Measurements from ENCODE around the gene NTM.

Gene NTM

DNA sequence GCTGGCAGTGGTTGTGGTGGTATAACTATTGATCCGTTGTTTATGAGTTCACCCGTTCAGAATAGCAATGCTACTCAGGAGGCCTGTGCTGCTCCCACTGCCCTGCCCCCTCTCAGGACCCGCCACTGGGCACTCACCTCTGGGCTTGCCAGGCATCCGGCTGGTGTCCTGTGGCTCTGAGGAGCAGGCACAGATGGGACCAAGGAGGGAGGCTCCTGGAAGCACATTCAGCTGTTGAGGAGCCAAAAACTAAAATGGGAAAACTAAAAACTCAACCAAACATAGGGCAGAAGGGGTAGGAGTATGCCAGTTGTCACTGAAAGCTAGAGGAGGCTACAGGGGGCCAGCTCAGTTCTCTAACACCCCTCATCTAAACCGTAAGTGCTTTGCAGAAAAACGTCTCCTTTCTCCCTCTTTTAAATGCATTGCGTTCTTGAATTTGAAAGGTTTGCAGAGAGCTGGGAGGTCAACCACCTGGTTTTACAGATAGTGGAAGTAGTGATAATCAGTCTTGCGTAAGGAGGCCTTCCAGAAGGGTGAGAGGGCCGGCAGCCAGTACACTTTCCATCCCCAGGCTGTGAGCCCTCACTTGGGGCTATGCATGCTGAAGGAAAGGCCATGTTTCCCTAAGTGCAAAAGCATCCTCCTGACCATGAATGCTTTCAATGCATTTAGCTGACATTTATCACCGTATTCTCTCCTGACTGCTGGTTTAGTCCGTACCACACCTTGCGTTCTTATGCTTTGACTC, 547.4 kb downstream of the NTM start:
- Histone ChIP-seq H3K4me2 (ENCODE audit: low read length) (no peak overlapping the region), H3K9me3 (ENCODE audit: insufficient read depth, low read length) (no peaks in the 10 kb centered on the region), H2AFZ (ENCODE audit: low read depth, low read length) (no peak overlapping the region), H3K27me3 (ENCODE audit: low read depth, low read length) (peaks cover 14% of the 10 kb centered on the region; the same call in 1 of the 2 replicates), H3K4me3 (ENCODE audit: low read length) (no peak overlapping the region), H3K4me1 (ENCODE audit: low read length) (no peaks in the 10 kb centered on the region), H3K36me3 (replicated peaks; ENCODE audit: low read depth, low read length) (no peaks in the 10 kb centered on the region), H3K79me2 (ENCODE audit: low read length) (no peaks in the 10 kb centered on the region), H4K20me1 (ENCODE audit: insufficient read depth, low read length) (no peaks in the 10 kb centered on the region), H3K27ac (ENCODE audit: low read length) (no peak overlapping the region), H3K9ac (ENCODE audit: low read length) (no peak overlapping the region)
- no peak for TF ChIP-seq EZH2phosphoT487 (IDR thresholded peaks at IDR 0.05; ENCODE audit: low read depth)
- TF ChIP-seq, protein P1, sequence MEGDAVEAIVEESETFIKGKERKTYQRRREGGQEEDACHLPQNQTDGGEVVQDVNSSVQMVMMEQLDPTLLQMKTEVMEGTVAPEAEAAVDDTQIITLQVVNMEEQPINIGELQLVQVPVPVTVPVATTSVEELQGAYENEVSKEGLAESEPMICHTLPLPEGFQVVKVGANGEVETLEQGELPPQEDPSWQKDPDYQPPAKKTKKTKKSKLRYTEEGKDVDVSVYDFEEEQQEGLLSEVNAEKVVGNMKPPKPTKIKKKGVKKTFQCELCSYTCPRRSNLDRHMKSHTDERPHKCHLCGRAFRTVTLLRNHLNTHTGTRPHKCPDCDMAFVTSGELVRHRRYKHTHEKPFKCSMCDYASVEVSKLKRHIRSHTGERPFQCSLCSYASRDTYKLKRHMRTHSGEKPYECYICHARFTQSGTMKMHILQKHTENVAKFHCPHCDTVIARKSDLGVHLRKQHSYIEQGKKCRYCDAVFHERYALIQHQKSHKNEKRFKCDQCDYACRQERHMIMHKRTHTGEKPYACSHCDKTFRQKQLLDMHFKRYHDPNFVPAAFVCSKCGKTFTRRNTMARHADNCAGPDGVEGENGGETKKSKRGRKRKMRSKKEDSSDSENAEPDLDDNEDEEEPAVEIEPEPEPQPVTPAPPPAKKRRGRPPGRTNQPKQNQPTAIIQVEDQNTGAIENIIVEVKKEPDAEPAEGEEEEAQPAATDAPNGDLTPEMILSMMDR (IDR thresholded peaks at IDR 0.05; ENCODE audit: low read depth, low read length) = no peak

- TF ChIP-seq EZH2phosphoT487 (IDR thresholded peaks at IDR 0.05; ENCODE audit: low read depth) = no peak
- TF ChIP-seq, protein P1 (IDR thresholded peaks at IDR 0.05; ENCODE audit: low read depth, low read length) = no peak
- H3K4me3 ChIP-seq (ENCODE audit: low read length) = no peak overlapping the region
- H3K79me2 ChIP-seq (ENCODE audit: low read length) = no peaks in the 10 kb centered on the region
- H4K20me1 ChIP-seq (ENCODE audit: insufficient read depth, low read length) = no peaks in the 10 kb centered on the region
- H3K9me3 ChIP-seq (ENCODE audit: insufficient read depth, low read length) = no peaks in the 10 kb centered on the region
- no peak overlapping the region for H3K27ac ChIP-seq (ENCODE audit: low read length)
- H3K4me2 ChIP-seq (ENCODE audit: low read length) = no peak overlapping the region
- no peak overlapping the region for H2AFZ ChIP-seq (ENCODE audit: low read depth, low read length)
- no peaks in the 10 kb centered on the region for H3K4me1 ChIP-seq (ENCODE audit: low read length)
- H3K36me3 ChIP-seq (replicated peaks; ENCODE audit: low read depth, low read length) = no peaks in the 10 kb centered on the region
- no peak overlapping the region for H3K9ac ChIP-seq (ENCODE audit: low read length)
- peaks cover 15% of the 10 kb centered on the region; the same call in 1 of the 2 replicates for H3K27me3 ChIP-seq (ENCODE audit: low read depth, low read length)
Observed at GRCh38 chr11:131918663-131919062, 548.2 kb downstream of the NTM start.

DNA sequence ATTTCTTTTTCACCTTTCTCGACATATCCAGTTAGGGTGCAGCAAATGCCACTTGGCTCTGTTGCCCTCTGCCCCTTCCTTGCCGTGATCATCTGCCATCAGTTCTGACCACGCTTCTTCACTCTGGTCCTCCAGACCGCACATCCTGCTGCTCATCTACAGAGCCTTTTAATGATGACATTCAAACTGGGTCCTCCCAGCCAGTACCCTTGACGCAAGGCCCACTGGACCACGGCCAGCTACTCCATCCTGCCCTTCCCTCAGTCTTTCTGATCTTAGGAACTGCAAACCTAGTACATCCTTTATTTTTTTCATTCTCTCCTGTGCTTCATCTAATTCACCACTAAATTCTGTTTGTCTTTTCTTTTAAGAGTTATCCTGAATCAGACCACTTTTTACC, 551.8 kb downstream of the NTM start:
- H3K9ac ChIP-seq (ENCODE audit: low read length) = no peak overlapping the region
- H3K4me3 ChIP-seq (ENCODE audit: low read length) = no peak overlapping the region
- no peak overlapping the region for H2AFZ ChIP-seq (ENCODE audit: low read depth, low read length)
- H3K4me2 ChIP-seq (ENCODE audit: low read length) = no peak overlapping the region
- TF ChIP-seq, protein P1 (IDR thresholded peaks at IDR 0.05; ENCODE audit: low read depth, low read length) = no peak
- no peak for TF ChIP-seq EZH2phosphoT487 (IDR thresholded peaks at IDR 0.05; ENCODE audit: low read depth)
- H3K36me3 ChIP-seq (replicated peaks; ENCODE audit: low read depth, low read length) = no peaks in the 10 kb centered on the region
- peaks cover 4% of the 10 kb centered on the region; the same call in 1 of the 2 replicates for H3K4me1 ChIP-seq (ENCODE audit: low read length)
- H3K9me3 ChIP-seq (ENCODE audit: insufficient read depth, low read length) = no peaks in the 10 kb centered on the region
- H3K27ac ChIP-seq (ENCODE audit: low read length) = no peak overlapping the region
- H3K27me3 ChIP-seq (ENCODE audit: low read depth, low read length) = peaks cover 17% of the 10 kb centered on the region; the same call in 1 of the 2 replicates
- no peaks in the 10 kb centered on the region for H4K20me1 ChIP-seq (ENCODE audit: insufficient read depth, low read length)
- no peaks in the 10 kb centered on the region for H3K79me2 ChIP-seq (ENCODE audit: low read length)

GRCh38 chr11:131923309-131923708, 552.9 kb downstream of the NTM start:
- H2AFZ ChIP-seq (ENCODE audit: low read depth, low read length) = no peak overlapping the region
- H3K9ac ChIP-seq (ENCODE audit: low read length) = no peak overlapping the region
- H3K79me2 ChIP-seq (ENCODE audit: low read length) = no peaks in the 10 kb centered on the region
- no peak overlapping the region for H3K27ac ChIP-seq (ENCODE audit: low read length)
- no peaks in the 10 kb centered on the region for H3K36me3 ChIP-seq (replicated peaks; ENCODE audit: low read depth, low read length)
- TF ChIP-seq EZH2phosphoT487 (IDR thresholded peaks at IDR 0.05; ENCODE audit: low read depth) = no peak
- TF ChIP-seq, protein P1 (IDR thresholded peaks at IDR 0.05; ENCODE audit: low read depth, low read length) = no peak
- H3K27me3 ChIP-seq (ENCODE audit: low read depth, low read length) = peaks cover 12% of the 10 kb centered on the region; the same call in 1 of the 2 replicates
- H3K4me1 ChIP-seq (ENCODE audit: low read length) = peaks cover 4% of the 10 kb centered on the region; the same call in 1 of the 2 replicates
- H3K4me3 ChIP-seq (ENCODE audit: low read length) = no peak overlapping the region
- H4K20me1 ChIP-seq (ENCODE audit: insufficient read depth, low read length) = no peaks in the 10 kb centered on the region
- no peaks in the 10 kb centered on the region for H3K9me3 ChIP-seq (ENCODE audit: insufficient read depth, low read length)
- no peak overlapping the region for H3K4me2 ChIP-seq (ENCODE audit: low read length)

Measured in OCI-LY3 (cell line).